SK-N-SH treated with all-trans-retinoic acid at 6 μM for 48 hours (cell line): ENCODE data around the gene ST3GAL3.

Experiments
- ATAC-seq: fragments of 200-7000 bp; cut with Tn5 transposase; 3 replicates; pipeline ENCODE4 v1.9.1; 2020; ENCODE audit warnings: mild to moderate bottlenecking, moderate library complexity
- ARNTL ChIP-seq: fragments of 450-650 bp; formaldehyde crosslinking; IDR thresholded peaks from 2 replicates; pipeline ENCODE4 v1.5.0; 2020; ENCODE audit warnings: low read depth, mild to moderate bottlenecking, moderate library complexity, borderline replicate concordance
- CREB5 ChIP-seq: fragments of 250-450 bp; sonication (Bioruptor Pico); IDR thresholded peaks from 2 replicates; pipeline ENCODE4 v1.5.1; 2020; ENCODE audit warnings: low read depth, mild to moderate bottlenecking, moderate library complexity
- CSDC2 ChIP-seq: fragments of 250-450 bp; sonication (Bioruptor Pico); IDR thresholded peaks from 2 replicates; pipeline ENCODE4 v1.5.0; 2020; ENCODE audit warnings: mild to moderate bottlenecking, moderate library complexity
- CSRNP3 ChIP-seq: fragments of 250-450 bp; sonication (Bioruptor Pico); IDR thresholded peaks from 2 replicates; pipeline ENCODE4 v1.5.1; 2021; ENCODE audit warnings: mild to moderate bottlenecking, moderate library complexity
- ESRRG ChIP-seq: fragments of 250-450 bp; sonication (Bioruptor Pico); IDR thresholded peaks from 2 replicates; pipeline ENCODE4 v1.6.1; 2021; ENCODE audit warnings: mild to moderate bottlenecking
- ISL1 ChIP-seq: fragments of 250-450 bp; sonication (Bioruptor Pico); IDR thresholded peaks from 2 replicates; pipeline ENCODE4 v2.1.2; 2022; ENCODE audit warnings: mild to moderate bottlenecking, moderate library complexity
- OSR1 ChIP-seq: fragments of 250-450 bp; sonication (Bioruptor Pico); IDR thresholded peaks from 2 replicates; pipeline ENCODE4 v1.8.0; 2022; ENCODE audit warnings: moderate library complexity, mild to moderate bottlenecking, inconsistent platforms
- PPARA ChIP-seq: fragments of 250-450 bp; sonication (Bioruptor Pico); IDR thresholded peaks from 2 replicates; pipeline ENCODE4 v1.5.0; 2020; ENCODE audit warnings: mild to moderate bottlenecking, borderline replicate concordance
- RARB ChIP-seq: fragments of 250-450 bp; sonication (Bioruptor Pico); IDR thresholded peaks from 2 replicates; pipeline ENCODE4 v1.8.0; 2021; ENCODE audit warnings: mild to moderate bottlenecking, moderate library complexity
- SNAI2 ChIP-seq: fragments of 250-450 bp; sonication (Bioruptor Pico); IDR thresholded peaks from 2 replicates; pipeline ENCODE4 v1.5.0; 2020; ENCODE audit warnings: mild to moderate bottlenecking, moderate library complexity
- TCF4 ChIP-seq: fragments of 250-450 bp; sonication (Bioruptor Pico); IDR thresholded peaks from 2 replicates; pipeline ENCODE4 v1.8.0; 2021; ENCODE audit warnings: mild to moderate bottlenecking, moderate library complexity, borderline replicate concordance
- TOX ChIP-seq: fragments of 250-450 bp; sonication (Bioruptor Pico); IDR thresholded peaks from 2 replicates; pipeline ENCODE4 v1.8.0; 2021; ENCODE audit warnings: mild to moderate bottlenecking, moderate library complexity, borderline replicate concordance
- TSHZ2 ChIP-seq: fragments of 250-450 bp; sonication (Bioruptor Pico); IDR thresholded peaks from 2 replicates; pipeline ENCODE4 v1.5.0; 2020; ENCODE audit warnings: mild to moderate bottlenecking, moderate library complexity
- ZC3H10 ChIP-seq: fragments of 250-450 bp; sonication (Bioruptor Pico); IDR thresholded peaks from 2 replicates; pipeline ENCODE4 v1.5.1; 2021; ENCODE audit warnings: mild to moderate bottlenecking, moderate library complexity
- ZFP3 ChIP-seq: fragments of 250-450 bp; sonication (Bioruptor Pico); IDR thresholded peaks from 2 replicates; pipeline ENCODE4 v1.5.0; 2020; ENCODE audit warnings: mild to moderate bottlenecking, moderate library complexity
- ZFP30 ChIP-seq: fragments of 450-650 bp; formaldehyde crosslinking; IDR thresholded peaks from 2 replicates; pipeline ENCODE4 v1.5.0; 2022; ENCODE audit warnings: mild to moderate bottlenecking, moderate library complexity
- ZNF565 ChIP-seq: fragments of 450-650 bp; formaldehyde crosslinking; conservative IDR thresholded peaks from 2 replicates; pipeline ENCODE4 v1.5.0; 2020; ENCODE audit warnings: low read depth, mild to moderate bottlenecking, moderate library complexity
- ZNF70 ChIP-seq: fragments of 450-650 bp; formaldehyde crosslinking; IDR thresholded peaks from 2 replicates; pipeline ENCODE4 v1.5.0; 2020; ENCODE audit warnings: mild to moderate bottlenecking, moderate library complexity
- TF ChIP-seq, protein P1 (sequence below): fragments of 250-450 bp; sonication (Bioruptor Pico); IDR thresholded peaks from 2 replicates; pipeline ENCODE4 v1.8.0; 2020; ENCODE audit warnings: mild to moderate bottlenecking, moderate library complexity, borderline replicate concordance
- TF ChIP-seq, protein P2 (sequence below): fragments of 250-450 bp; sonication (Bioruptor Pico); IDR thresholded peaks from 2 replicates; pipeline ENCODE4 v1.8.0; 2021; ENCODE audit warnings: low read depth, mild to moderate bottlenecking, moderate library complexity, borderline replicate concordance

The ST3GAL3 gene

GRCh38 chr1:43874716-43875115 is 167.4 kb downstream of the ST3GAL3 start:
- no peak for ATAC-seq
- no peak for TF ChIP-seq TOX (CRISPR knock-in tag)
- TF ChIP-seq ZC3H10 (CRISPR knock-in tag), result no peak
- TF ChIP-seq ZFP30 (CRISPR knock-in tag), result no peak
- TF ChIP-seq PPARA (CRISPR knock-in tag), result no peak
- no peak for TF ChIP-seq ZFP3 (CRISPR knock-in tag)
- no peak for TF ChIP-seq TCF4 (CRISPR knock-in tag)
- TF ChIP-seq, protein P1, sequence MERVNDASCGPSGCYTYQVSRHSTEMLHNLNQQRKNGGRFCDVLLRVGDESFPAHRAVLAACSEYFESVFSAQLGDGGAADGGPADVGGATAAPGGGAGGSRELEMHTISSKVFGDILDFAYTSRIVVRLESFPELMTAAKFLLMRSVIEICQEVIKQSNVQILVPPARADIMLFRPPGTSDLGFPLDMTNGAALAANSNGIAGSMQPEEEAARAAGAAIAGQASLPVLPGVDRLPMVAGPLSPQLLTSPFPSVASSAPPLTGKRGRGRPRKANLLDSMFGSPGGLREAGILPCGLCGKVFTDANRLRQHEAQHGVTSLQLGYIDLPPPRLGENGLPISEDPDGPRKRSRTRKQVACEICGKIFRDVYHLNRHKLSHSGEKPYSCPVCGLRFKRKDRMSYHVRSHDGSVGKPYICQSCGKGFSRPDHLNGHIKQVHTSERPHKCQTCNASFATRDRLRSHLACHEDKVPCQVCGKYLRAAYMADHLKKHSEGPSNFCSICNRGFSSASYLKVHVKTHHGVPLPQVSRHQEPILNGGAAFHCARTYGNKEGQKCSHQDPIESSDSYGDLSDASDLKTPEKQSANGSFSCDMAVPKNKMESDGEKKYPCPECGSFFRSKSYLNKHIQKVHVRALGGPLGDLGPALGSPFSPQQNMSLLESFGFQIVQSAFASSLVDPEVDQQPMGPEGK, result no peak
- TF ChIP-seq ZNF565 (CRISPR knock-in tag), result no peak
- no peak for TF ChIP-seq SNAI2 (CRISPR knock-in tag)
- no peak for TF ChIP-seq ZNF70 (CRISPR knock-in tag)
- TF ChIP-seq CSRNP3 (CRISPR knock-in tag), result no peak
- no peak for TF ChIP-seq CSDC2 (CRISPR knock-in tag)
- no peak for TF ChIP-seq ESRRG (CRISPR knock-in tag)
- TF ChIP-seq ISL1 (CRISPR knock-in tag), result no peak
- TF ChIP-seq, all 23 proteins: peak for 0

DNA sequence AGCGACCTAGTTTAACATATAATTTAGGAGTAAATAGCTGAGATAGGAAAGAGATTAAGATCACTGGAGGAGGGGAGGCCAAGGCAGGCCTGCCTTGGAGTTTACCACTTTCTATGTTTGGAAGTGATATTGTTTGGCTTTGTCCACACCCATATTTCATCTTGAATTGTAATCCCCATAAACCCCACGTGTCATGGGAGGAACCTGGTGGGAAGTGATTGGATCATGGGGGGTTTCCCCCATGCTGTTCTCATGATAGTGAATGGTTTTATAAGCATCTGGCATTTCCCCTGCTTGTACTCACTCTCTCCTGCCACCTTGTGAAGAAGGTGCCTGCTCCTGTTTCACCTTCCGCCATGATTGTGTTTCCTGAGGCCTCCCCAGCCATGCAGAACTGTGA is 168.0 kb downstream of the ST3GAL3 start:
- no peak for TF ChIP-seq TCF4 (CRISPR knock-in tag)
- TF ChIP-seq ISL1 (CRISPR knock-in tag), result no peak
- TF ChIP-seq SNAI2 (CRISPR knock-in tag), result no peak
- no peak for ATAC-seq

DNA sequence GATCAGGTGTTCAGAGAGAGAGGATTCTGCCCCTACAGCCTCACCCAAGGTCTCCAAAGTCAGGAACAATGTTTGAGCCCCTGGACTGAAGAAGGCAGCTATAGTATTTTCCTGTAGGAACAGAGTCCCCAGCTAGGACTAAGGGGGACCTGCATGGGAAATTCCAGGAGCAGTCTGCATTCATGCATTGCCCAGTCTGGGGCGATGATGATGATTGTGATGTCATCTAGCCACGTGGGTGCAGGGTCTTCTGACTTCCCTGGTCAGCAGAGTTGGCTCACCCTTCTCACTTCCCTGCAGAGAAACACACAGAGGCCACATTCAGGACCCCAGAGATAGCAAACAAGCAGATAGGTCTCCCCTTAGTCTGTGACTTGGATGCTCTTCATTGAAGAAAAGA is 169.8 kb downstream of the ST3GAL3 start:
- no peak for ATAC-seq
- TF ChIP-seq ESRRG (CRISPR knock-in tag), result no peak
- no peak for TF ChIP-seq OSR1 (CRISPR knock-in tag)
- TF ChIP-seq SNAI2 (CRISPR knock-in tag), result no peak
- TF ChIP-seq RARB (CRISPR knock-in tag), result no peak
- no peak for TF ChIP-seq TSHZ2 (CRISPR knock-in tag)

DNA sequence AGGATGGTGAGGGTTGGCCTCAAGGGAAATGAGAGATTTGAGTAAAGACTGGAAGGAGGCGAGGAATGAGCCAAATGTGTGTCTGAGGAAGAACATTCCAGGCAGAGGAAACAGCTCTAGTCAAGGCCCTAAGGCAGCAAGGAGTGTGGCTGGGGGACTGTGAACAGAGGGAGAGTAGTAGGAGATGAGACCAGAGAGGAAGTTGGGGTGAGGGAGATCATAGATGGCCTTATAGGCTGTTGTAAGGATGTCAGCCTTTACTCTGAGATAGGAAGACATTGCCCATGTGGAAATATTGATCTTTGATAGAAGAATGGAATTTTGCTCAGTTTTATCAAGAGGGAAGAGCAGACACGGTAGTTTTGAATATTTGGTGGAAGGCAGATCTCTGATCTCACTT is 171.1 kb downstream of the ST3GAL3 start:
- no peak for ATAC-seq
- TF ChIP-seq, protein P2, sequence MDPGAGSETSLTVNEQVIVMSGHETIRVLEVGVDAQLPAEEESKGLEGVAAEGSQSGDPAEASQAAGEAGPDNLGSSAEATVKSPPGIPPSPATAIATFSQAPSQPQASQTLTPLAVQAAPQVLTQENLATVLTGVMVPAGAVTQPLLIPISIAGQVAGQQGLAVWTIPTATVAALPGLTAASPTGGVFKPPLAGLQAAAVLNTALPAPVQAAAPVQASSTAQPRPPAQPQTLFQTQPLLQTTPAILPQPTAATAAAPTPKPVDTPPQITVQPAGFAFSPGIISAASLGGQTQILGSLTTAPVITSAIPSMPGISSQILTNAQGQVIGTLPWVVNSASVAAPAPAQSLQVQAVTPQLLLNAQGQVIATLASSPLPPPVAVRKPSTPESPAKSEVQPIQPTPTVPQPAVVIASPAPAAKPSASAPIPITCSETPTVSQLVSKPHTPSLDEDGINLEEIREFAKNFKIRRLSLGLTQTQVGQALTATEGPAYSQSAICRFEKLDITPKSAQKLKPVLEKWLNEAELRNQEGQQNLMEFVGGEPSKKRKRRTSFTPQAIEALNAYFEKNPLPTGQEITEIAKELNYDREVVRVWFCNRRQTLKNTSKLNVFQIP (CRISPR knock-in tag), result no peak
- no peak for TF ChIP-seq ZFP30 (CRISPR knock-in tag)
- TF ChIP-seq ZFP3 (CRISPR knock-in tag), result no peak
- TF ChIP-seq PPARA (CRISPR knock-in tag), result no peak
- TF ChIP-seq CSRNP3 (CRISPR knock-in tag), result no peak
- TF ChIP-seq RARB (CRISPR knock-in tag), result no peak
- no peak for TF ChIP-seq ESRRG (CRISPR knock-in tag)
- TF ChIP-seq TOX (CRISPR knock-in tag), result no peak
- no peak for TF ChIP-seq ARNTL (CRISPR knock-in tag)
- no peak for TF ChIP-seq SNAI2 (CRISPR knock-in tag)
- no peak for TF ChIP-seq OSR1 (CRISPR knock-in tag)
- TF ChIP-seq CREB5 (CRISPR knock-in tag), result no peak
- no peak for TF ChIP-seq ISL1 (CRISPR knock-in tag)
- TF ChIP-seq ZC3H10 (CRISPR knock-in tag), result no peak
- TF ChIP-seq, protein P1, result no peak
- TF ChIP-seq ZNF565 (CRISPR knock-in tag), result no peak
- TF ChIP-seq TCF4 (CRISPR knock-in tag), result no peak
